GM19452 (cell line): ENCODE measurements around the gene PRKACB.

ENCODE experiments used
- ATAC-seq: cut with Tn5 transposase; IDR thresholded peaks from one replicate; pipeline ENCODE4 v1.9.1; 2021; ENCODE audit not compliant: unreplicated experiment

PRKACB gene

DNA sequence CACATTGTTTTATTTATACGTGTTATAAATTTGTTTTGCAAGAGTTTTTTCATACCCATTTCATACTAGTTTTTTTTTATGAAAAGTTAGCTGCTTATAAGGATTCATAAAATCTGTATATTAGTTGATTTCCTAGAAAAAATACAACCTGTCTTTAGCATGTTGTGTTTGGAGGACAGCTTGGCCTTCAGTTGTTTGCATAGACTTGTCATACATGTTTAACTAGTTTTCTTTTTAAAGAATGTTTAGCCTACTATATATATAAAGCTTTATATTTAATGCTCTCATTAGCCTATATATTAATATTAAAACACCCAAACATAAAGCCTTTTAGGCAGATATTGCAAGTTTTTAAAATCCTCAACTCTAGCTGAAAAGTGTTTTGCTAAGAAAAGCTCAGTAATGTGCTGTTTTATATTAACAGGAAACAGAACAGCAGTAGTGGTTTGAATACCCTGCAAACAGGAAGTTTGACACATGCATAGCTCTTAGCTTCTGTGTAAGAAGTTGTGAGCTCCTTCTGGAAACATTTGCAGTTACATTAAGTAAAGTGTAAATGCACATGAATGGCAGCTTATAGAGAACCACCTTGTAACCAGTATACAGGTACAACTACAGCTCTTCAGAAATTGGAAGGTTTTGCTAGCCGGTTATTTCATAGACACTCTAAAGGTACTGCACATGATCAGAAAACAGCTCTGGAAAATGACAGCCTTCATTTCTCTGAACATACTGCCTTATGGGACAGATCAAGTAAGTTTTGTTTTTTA, at the start of gene PRKACB:
Gene PRKACB (plus strand): TSS at position 476 of the 770 bp plus-strand sequence. CDS start 91 bp downstream, at position 567.
- peak; percentile 87 for ATAC-seq

GRCh38 chr1:84095308-84095707, 48.8 kb upstream of the PRKACB start:
- no peak for ATAC-seq

DNA sequence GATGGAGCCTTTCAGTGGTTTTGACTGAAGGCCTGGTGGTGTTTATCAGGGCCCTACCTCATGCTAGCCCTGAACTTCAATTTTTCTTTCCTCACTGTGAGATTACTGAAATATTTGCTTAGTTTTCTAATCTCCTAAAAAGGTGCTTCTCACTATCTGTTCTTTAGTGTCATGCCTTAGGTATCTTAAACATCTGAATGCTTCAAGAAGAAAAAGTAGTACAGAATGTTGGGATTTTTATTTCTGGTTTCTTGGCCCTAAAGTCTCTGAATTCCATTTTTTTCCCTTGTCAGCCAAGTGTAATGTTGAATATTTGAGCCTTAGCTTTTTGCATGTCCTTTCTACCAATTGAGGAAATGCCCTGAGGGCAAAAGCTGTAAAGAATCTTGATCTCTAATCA, 47.9 kb upstream of the PRKACB start:
- no peak for ATAC-seq

- no peak for ATAC-seq
These were observed 42.9 kb upstream of the PRKACB start for GRCh38 chr1:84101204-84101603.

DNA sequence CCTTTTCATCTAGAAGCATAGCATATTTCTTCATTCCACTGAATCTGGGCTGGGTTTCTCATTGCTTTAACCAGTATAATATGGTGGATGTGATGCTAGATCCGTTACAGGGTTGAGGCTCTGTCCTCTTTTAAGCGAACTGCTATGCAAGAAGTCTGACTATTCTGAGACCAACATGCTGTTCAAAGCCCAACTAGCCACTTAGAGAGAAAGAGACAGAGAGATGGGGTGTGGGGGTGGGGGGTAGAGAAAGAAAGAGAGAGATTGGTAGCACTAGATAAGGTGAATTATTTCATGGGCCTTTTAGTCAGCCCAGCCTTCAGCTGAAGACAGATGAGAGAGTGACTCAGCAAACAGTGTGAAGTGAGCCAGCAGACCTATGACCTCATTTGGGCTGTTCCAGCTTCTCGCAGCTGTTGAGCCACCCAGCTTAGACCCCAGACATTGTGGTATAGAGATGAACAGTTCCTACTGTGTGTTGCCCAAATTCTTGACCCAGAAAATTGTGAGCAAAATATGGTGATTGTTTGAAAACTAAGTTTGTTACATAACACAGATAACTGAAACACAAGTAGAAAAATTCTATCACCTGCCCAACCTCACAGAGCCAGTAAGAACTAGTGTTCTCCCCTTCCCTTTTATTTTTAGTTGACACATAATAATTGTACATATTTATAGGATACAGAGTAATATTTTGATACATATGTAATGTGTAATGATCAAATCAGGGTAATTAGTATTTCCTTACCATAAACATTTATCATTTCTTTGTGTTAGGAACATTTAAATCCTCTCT, 40.7 kb upstream of the PRKACB start:
- ATAC-seq, result peak; percentile 78

DNA sequence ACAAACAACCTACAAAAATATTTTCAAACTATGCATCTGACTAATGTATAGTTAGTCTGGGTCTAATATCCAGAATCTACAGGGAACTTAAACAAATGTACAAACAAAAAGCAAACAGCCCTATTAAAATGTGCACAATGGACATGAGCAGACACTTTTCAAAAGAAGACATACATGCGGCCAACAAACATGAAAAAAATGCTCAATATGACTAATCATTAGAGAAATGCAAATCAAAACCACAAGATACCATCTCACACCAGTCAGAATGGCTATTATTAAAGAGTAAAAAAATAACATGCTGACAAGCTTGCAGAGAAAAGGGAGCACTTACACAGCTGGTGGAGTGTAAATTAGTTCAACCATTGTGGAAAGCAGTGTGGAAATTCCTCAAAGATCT, 36.5 kb upstream of the PRKACB start:
- peak; percentile 61 for ATAC-seq

DNA sequence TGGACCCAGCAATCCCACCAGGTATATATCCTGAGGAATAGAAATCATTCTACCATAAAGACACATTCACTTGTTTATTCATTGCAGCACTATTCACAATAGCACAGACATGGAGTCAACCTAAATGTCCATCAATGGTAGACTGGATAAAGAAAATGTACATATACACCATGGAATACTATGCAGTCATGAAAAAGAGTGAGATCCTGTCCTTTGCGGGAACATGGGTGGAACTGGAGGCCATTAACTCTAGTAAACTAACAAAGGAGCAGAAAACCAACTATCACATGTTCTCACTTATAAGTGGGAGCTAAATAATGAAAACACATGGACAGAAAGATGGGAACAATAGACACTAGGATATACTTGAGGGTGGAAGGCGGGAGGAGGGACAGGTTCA, 36.1 kb upstream of the PRKACB start:
- ATAC-seq, result peak; percentile 6

DNA sequence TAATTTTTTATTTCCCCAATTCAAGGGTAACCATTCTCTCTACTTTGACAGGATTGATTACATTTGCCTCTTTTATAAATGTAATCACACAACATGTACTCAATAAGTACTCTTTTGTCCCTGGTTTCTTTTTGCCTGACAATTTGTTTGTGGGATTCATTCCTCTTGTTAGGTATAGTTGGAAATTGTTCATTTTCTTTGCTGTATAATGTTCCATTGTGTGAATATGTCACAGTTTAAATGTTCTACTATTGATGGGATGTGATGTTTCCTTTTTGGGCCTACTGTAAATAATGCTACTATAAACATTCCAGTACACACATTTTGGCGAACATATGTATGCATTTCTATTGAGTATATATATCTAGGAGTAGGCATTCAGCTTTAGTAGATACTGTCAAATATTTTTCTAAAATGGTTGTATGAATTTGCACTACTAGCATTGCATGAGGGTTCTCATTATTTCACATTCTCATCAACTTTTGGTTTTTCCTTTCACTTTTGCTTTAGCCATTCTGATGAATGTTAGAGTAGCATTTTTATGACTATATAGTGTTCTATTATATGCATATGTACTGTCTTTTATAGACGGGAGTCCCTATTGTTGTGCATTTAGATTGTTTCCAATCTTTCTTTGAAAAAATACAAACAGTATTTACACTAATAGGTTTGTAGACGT, 35.0 kb upstream of the PRKACB start:
- no peak for ATAC-seq

- no peak for ATAC-seq
These were observed 33.4 kb upstream of the PRKACB start for GRCh38 chr1:84110629-84111028.

- ATAC-seq, result no peak
These were observed 27.5 kb upstream of the PRKACB start for GRCh38 chr1:84116558-84116957.

- ATAC-seq, result no peak
These were observed 26.2 kb upstream of the PRKACB start for GRCh38 chr1:84117868-84118267.

GRCh38 chr1:84121360-84121759, 22.7 kb upstream of the PRKACB start:
- no peak for ATAC-seq

- peak; percentile 69 for ATAC-seq
These were observed 21.2 kb upstream of the PRKACB start for GRCh38 chr1:84122780-84123382.

DNA sequence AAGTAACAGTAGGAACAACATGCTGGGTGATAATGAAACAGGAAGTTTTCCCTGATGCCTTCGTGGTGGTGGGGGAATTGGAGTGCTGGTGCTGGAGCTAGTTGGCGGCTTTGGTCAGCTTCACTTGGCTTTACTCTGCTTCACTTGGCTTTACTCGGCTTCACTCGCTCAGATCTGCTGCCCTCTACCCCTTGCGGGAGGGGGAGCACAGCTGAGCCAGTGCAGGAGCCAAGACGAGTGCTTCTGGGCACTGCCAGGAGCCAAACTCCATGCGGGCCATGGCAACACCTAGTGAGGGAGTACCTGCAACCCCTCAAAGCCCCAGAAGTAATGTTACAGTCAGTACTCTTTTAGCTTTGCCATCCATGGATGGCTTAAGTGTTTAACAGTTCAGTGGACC, 10.6 kb upstream of the PRKACB start:
- no peak for ATAC-seq

- ATAC-seq, result no peak
These were observed 8.7 kb upstream of the PRKACB start for GRCh38 chr1:84135341-84135740.

- no peak for ATAC-seq
These were observed 2.7 kb upstream of the PRKACB start for GRCh38 chr1:84141182-84142003.

DNA sequence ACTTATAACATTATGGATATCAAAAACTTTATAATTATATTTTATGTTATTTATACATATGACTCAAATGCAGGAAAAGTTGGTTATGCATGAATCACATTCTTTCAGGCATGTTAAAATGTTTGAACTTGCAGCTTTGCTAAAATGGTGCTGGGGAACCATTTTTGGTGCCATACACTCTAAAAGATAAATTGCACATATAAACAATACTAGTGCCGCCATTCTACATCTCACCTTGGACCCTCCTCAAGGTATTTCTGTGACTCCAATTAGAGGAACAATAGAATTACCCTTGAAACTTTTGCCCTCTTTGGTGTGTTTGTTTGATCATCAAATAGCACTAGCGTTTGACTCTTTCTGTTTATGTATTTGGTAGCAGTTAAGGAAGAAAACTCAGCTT, 997 bp downstream of the PRKACB start:
- ATAC-seq, result no peak

DNA sequence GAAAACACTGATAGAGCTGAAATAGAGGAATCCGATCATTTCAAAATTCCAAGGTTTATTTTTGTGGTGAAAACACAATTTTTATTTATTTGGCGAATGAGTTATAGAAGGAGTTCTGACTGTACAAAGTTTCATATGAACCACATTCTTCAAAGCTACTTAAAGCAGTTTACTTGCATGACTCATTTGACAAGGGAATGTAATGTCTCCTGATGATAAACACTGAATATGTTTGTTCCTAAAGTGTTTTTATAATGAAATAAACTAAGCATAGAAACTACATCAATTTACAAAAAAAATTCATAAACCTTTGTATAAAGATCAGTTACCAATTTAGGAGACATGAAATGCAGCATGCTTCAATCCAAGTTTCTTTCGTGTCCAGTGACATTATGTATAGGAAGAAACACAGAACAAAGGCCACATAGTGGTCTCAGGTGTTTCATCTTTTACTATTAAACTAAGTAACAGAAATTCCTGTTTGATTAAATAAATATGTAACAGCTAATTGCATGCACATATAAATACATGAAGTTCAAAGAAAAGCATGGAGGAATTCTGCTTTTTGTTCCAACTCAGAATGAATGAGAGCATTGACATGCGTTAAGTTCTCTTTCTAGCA, 2.5 kb downstream of the PRKACB start:
- peak; percentile 46 for ATAC-seq

DNA sequence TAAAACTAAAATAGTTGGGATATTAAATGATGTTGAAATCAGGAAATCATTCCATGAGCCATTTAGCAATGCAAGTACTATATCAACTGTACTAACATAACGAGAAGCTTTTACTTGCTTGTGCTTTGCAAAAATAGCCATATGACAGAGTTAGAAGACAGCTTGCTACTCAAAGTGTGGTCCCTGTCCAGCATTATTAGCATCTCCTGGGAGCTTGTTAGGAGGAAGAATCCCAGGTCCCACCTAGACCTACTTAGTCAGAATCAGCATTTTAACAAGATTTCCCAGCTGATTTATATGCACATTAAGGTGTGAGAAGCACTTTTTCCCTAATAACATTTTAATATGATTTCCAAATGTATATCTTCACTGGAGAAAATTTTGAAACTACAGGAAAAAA, 4.7 kb downstream of the PRKACB start:
- ATAC-seq, result no peak

DNA sequence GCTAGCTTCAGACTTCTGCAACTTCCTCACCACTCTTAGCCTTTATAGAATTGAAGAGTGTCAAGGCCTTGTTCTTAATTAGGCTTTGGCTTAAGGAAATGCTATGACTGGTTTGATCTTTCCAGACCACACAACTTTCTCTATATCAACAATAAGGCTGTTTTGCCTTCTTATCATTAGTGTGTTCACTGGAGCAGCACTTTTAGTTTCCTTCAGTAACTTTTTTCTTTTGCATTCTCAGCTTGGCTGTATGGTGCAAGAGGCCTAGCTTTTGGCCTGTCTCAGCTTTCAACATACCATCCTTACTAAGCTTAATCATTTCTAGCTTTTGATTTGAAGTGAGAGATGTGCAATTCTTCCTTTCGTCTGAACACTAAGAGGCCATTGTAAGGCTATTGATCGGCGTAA, 8.6 kb downstream of the PRKACB start:
- ATAC-seq, result peak; percentile 76
